K562 (cell line): ENCODE measurements around the gene CSTF1. TPM values are rescaled to one million over a fixed set of nuclear protein-coding genes. Genes with fewer than 3 reads are reported as not detected.
A peak's percentile ranks its signal among the peaks of the same experiment; 100 is the strongest.

ENCODE experiments used
- BCL6 ChIP-seq: fragments of 250-450 bp; sonication (Bioruptor Pico); IDR thresholded peaks from 2 replicates; pipeline ENCODE4 v1.4.0; 2020
- FOS ChIP-seq: IDR thresholded peaks from 3 replicates; pipeline ENCODE4 v1.6.1; 2011; ENCODE audit not compliant: insufficient read length; ENCODE audit errors: extremely low read depth
- FUS ChIP-seq: fragments of 200-400 bp; formaldehyde crosslinking; optimal IDR thresholded peaks from 2 replicates; pipeline ENCODE3; 2017; ENCODE audit warnings: low read depth, low read length
- ILK ChIP-seq: fragments of 450-650 bp; IDR thresholded peaks from 2 replicates; pipeline ENCODE4 v1.6.1; 2016; ENCODE audit warnings: missing genetic modification characterization, low read depth, mild to moderate bottlenecking, missing compliant biosample characterization, moderate library complexity, borderline replicate concordance
- MNT ChIP-seq, 2 experiments: fragments of 450-650 bp; conservative IDR thresholded peaks; 2 replicates each; pipeline ENCODE4 v1.6.1; 2017; ENCODE audit warnings: mild to moderate bottlenecking in 2 of 2, moderate library complexity in 2 of 2
- NR2C2 ChIP-seq, 2 experiments: fragments of 200-800 bp in 1 of 2; sonication (Bioruptor generic) in 1 of 2; sonication (generic) in 1 of 2; formaldehyde crosslinking in 1 of 2; IDR thresholded peaks; 2 replicates each; pipeline versions ENCODE4 v1.6.1 to v1.8.0; 2016 to 2022; ENCODE audit warnings: mild to moderate bottlenecking in 1 of 2, missing compliant biosample characterization in 1 of 2, missing genetic modification characterization in 1 of 2, missing genetic modification reagents in 1 of 2
- POLR2G ChIP-seq: fragments of 200-400 bp; formaldehyde crosslinking; IDR thresholded peaks from 2 replicates; pipeline ENCODE4 v1.6.1; 2017; ENCODE audit warnings: low read depth, mild to moderate bottlenecking, antibody characterized with exemption, low read length, moderate library complexity
- SMARCB1 ChIP-seq: IDR thresholded peaks from 2 replicates; pipeline ENCODE4 v1.6.1; 2011; ENCODE audit warnings: improper control_type of control experiment, low read depth; ENCODE audit not compliant: insufficient read length
- SMARCE1 ChIP-seq: fragments of 450-650 bp; IDR thresholded peaks from 2 replicates; pipeline ENCODE4 v1.7.1; 2016; ENCODE audit warnings: mild to moderate bottlenecking
- TAF1 ChIP-seq: IDR thresholded peaks from 2 replicates; pipeline ENCODE4 v1.6.1; 2011; ENCODE audit warnings: mild to moderate bottlenecking, low read length, moderate library complexity; ENCODE audit not compliant: insufficient read depth, control insufficient read depth, severe bottlenecking; ENCODE audit errors: extremely low read depth
- ZBED1 ChIP-seq: IDR thresholded peaks from 2 replicates; pipeline ENCODE4 v1.6.1; 2014
- ZFP91 ChIP-seq: sonication (generic); formaldehyde crosslinking; IDR thresholded peaks from 2 replicates; pipeline ENCODE4 v1.8.0; 2022; ENCODE audit warnings: mild to moderate bottlenecking, missing genetic modification reagents
- ZNF143 ChIP-seq: sonication (generic); formaldehyde crosslinking; IDR thresholded peaks from 2 replicates; pipeline ENCODE4 v1.9.0; 2022; ENCODE audit warnings: mild to moderate bottlenecking, missing genetic modification reagents
- ZNF175 ChIP-seq: fragments of 200-800 bp; sonication (Bioruptor generic); IDR thresholded peaks from 2 replicates; pipeline ENCODE4 v1.6.1; 2016; ENCODE audit warnings: low read depth, mild to moderate bottlenecking, missing genetic modification characterization, missing compliant biosample characterization
- ZNF23 ChIP-seq: fragments of 250-450 bp; sonication (Bioruptor Pico); IDR thresholded peaks from 2 replicates; pipeline ENCODE4 v1.4.0; 2020; ENCODE audit warnings: mild to moderate bottlenecking
- ZNF3 ChIP-seq: fragments of 250-450 bp; sonication (Bioruptor Pico); IDR thresholded peaks from 2 replicates; pipeline ENCODE4 v1.5.0; 2021; ENCODE audit warnings: mild to moderate bottlenecking, moderate library complexity
- ZNF311 ChIP-seq: fragments of 250-450 bp; sonication (Bioruptor Pico); IDR thresholded peaks from 2 replicates; pipeline ENCODE4 v1.4.0; 2020; ENCODE audit warnings: mild to moderate bottlenecking, moderate library complexity
- ZNF644 ChIP-seq: fragments of 200-800 bp; sonication (Bioruptor generic); IDR thresholded peaks from 2 replicates; pipeline ENCODE4 v1.6.1; 2016; ENCODE audit warnings: low read depth, missing genetic modification characterization, missing compliant biosample characterization
- polyA plus RNA-seq, 8 experiments: library from polyadenylated mRNA; depleted of rRNA in 4 of 8; stranded (reverse) in 5 of 8; unstranded in 3 of 8; fragments of >200 nt; fragmentation: Nextera tagmentation in 2 of 8; fragmentation: Illumina TruSeq in 1 of 8; extraction: Ambion mirVana in 2 of 8; extraction: Trizol in 1 of 8; gene quantifications; 2 replicates each; pipeline versions ENCODE4 v1.2.1 to v1.2.3, GENCODE V29; 2011 to 2014; ENCODE audit warnings: inconsistent platforms in 1 of 8, missing spikeins in 1 of 8
- total RNA-seq, 7 experiments: library from RNA; depleted of rRNA in 6 of 7; stranded (reverse); fragments of >200 nt in 6 of 7; fragmentation: Illumina TruSeq in 2 of 7; extraction: Trizol in 2 of 7; gene quantifications; 2 replicates each; pipeline versions ENCODE4 v1.2.1 to v1.2.3, GENCODE V29; 2011 to 2021; ENCODE audit warnings: low replicate concordance in 1 of 7
- TF ChIP-seq, protein P1 (sequence below): fragments of 200-800 bp; sonication (Bioruptor generic); IDR thresholded peaks from 2 replicates; pipeline ENCODE4 v1.6.1; 2017; ENCODE audit warnings: missing genetic modification characterization, missing compliant biosample characterization
- TF ChIP-seq, protein P2 (sequence below): sonication (generic); formaldehyde crosslinking; IDR thresholded peaks from 2 replicates; pipeline ENCODE4 v1.8.0; 2022; ENCODE audit warnings: mild to moderate bottlenecking, missing genetic modification reagents
- TF ChIP-seq, protein P3 (sequence below): fragments of 450-650 bp; formaldehyde crosslinking; IDR thresholded peaks from 2 replicates; pipeline ENCODE4 v1.4.0; 2020; ENCODE audit warnings: mild to moderate bottlenecking, moderate library complexity

Gene CSTF1
- total and polyA plus RNA-seq, 9 of the 15 experiments (the other 6 are each of a cell fraction or from before 2014, with no cell fraction given), result 30.8 to 110 (median 53.4) TPM

DNA sequence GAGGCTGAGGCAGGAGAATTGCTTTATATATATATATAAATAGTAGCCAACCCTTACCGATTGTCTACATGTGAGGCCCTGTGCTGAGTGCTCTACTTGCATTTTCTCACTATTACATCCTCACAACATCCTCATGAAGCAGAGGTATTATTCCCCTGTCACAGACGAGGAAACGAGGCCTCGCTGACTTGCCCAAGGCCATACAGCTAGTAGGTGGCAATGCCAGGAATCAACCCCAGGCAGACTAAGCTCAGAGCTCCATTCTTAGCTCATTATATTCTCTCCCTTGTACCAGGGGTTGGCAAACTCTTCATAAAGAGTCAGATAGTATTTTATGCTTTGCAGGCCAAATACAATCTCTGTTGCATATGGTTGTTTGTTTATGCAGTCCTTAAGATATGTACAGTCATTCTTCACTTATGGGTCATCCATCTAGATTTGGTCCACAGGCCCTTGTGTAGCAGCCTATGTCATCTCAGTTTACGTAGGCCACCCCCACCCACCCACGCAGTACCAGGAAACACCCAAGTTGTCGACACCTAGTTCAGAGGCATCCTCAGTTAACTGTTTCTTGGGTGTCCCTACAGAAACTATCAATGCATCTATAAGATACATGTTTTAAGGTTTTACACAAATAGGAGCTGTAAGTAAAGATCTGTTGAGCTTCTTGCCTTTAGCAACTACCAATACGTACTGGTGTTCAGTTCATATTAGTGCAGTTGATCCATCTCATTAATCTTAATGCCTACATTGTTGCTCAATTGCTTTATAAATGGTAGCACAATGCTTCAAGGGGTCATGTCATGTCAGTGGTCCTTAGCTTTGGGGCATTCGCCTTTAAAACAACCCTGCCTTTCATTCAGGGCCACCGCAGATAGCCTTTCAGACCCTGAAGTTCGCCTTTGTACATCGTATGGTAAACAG lies 22.7 kb downstream of the CSTF1 start (continued):
- TF ChIP-seq ZNF311 (CRISPR knock-in tag) (no peak), ILK (tag) (no peak), BCL6 (no peak), ZNF644 (tag) (no peak), SMARCE1 (no peak), MNT (conservative IDR thresholded peaks at IDR 0.05) (peak; percentile 43 to 55; a peak in 3 of 4 replicates), ZNF175 (CRISPR knock-in tag) (no peak), TAF1 (no peak), ZNF3 (no peak), ZNF23 (no peak), ZBED1 (no peak), FUS (no peak), SMARCB1 (no peak), POLR2G (no peak), FOS (no peak), ZFP91 (CRISPR knock-in tag) (0 out of 2 replicates have a peak, but pooled peaks have one; percentile 28), NR2C2 (CRISPR knock-in tag; IDR thresholded peaks at IDR 0.05) (no peak), NR2C2 (tag; IDR thresholded peaks at IDR 0.05) (no peak), ZNF143 (CRISPR knock-in tag) (no peak)
- TF ChIP-seq, protein P1, sequence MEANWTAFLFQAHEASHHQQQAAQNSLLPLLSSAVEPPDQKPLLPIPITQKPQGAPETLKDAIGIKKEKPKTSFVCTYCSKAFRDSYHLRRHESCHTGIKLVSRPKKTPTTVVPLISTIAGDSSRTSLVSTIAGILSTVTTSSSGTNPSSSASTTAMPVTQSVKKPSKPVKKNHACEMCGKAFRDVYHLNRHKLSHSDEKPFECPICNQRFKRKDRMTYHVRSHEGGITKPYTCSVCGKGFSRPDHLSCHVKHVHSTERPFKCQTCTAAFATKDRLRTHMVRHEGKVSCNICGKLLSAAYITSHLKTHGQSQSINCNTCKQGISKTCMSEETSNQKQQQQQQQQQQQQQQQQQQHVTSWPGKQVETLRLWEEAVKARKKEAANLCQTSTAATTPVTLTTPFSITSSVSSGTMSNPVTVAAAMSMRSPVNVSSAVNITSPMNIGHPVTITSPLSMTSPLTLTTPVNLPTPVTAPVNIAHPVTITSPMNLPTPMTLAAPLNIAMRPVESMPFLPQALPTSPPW (CRISPR knock-in tag), result no peak
- TF ChIP-seq, protein P2, sequence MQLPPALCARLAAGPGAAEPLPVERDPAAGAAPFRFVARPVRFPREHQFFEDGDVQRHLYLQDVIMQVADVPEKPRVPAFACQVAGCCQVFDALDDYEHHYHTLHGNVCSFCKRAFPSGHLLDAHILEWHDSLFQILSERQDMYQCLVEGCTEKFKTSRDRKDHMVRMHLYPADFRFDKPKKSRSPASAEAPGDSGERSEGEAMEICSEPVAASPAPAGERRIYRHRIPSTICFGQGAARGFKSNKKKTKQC (CRISPR knock-in tag), result no peak
- TF ChIP-seq, protein P3, sequence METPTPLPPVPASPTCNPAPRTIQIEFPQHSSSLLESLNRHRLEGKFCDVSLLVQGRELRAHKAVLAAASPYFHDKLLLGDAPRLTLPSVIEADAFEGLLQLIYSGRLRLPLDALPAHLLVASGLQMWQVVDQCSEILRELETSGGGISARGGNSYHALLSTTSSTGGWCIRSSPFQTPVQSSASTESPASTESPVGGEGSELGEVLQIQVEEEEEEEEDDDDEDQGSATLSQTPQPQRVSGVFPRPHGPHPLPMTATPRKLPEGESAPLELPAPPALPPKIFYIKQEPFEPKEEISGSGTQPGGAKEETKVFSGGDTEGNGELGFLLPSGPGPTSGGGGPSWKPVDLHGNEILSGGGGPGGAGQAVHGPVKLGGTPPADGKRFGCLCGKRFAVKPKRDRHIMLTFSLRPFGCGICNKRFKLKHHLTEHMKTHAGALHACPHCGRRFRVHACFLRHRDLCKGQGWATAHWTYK (CRISPR knock-in tag), result no peak
